Activated CD4-positive, alpha-beta T cell treated with anti-CD3 and anti-CD28 coated beads for 48 hours (primary cell): ENCODE data around the gene DFFA.
A peak's percentile ranks its signal among the peaks of the same experiment; 100 is the strongest.
"Not testable (repeated sequence)": the region's sequence is repeated elsewhere in the genome, so short reads cannot be mapped to it uniquely, and the experiment has no call there.

Source experiments
- DNase-seq: peaks from one replicate; pipeline ENCODE4 v3.0.0-alpha.2; 2020

Gene DFFA

GRCh38 chr1:10457462-10457861 is 14.9 kb downstream of the DFFA start:
- DNase-seq = not testable (repeated sequence)

- no peak for DNase-seq
Observed at GRCh38 chr1:10456661-10457060, 15.7 kb downstream of the DFFA start.

GRCh38 chr1:10456048-10456447 is 16.3 kb downstream of the DFFA start:
- DNase-seq = no peak

DNA sequence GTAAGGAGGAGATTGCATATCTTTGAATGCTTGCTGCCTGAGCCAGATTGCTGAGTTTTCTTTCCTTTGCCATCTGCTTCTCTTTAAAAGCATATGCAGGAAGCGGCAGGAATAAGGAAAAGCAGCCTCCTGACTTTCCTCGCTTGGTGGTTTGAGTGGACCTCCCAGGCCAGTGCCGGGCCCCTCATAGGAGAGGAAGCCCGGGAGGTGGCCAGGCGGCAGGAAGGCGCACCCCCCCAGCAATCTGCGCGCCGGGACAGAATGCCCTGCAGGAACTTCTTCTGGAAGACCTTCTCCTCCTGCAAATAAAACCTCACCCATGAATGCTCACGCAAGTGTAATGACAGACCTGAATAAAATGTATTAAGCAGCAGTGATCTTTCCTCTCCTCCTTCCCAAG is 21.0 kb downstream of the DFFA start:
- DNase-seq = no peak

DNA sequence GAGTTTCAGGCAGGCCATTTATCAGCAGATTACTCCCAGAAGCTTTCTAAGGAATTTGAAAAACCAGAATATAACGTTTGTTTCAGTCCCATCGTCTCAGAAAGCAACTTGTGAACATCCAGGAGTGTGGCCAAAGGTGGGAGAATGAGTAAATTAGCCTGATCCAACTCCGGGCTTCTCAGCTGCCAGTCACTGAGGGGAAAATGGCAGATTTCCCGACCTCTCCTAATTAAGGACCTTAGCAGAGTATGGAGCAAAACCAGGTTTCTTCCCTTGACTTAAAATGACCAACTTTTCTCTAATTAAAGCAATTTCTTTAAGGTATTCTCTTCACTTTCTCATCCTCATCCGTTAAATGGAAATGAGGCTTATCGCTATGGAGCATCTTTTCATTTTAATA is 21.5 kb downstream of the DFFA start:
- DNase-seq = no peak

DNA sequence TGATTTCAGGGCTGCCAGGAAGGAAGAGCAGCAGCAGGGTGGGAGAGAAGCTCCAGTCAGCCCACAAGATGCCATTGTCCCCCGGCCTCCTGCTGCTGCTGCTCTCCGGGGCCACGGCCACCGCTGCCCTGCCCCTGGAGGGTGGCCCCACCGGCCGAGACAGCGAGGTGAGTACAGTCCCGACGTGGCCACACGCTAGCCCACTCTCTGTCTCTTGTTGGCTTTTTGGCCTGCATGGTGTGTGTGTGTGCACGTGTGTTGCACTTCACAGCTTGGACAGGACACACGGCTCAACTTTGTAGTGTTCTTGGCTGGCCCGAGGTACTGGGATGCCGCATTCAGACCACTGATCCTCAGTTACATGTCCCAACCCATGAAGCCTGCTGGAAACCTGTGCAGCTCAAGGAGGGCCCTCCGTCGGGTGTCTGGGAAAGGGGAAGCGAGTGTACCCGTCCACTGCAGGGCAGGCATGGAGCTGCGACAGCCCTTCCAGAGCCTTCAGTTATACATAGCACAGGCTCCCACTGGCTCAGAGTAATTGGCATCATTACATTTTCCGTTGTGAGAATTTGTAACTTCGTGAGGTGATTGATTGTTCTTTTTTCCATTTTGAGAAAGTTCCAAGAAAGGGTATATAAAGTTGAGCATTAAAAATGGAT is 22.0 kb downstream of the DFFA start:
- DNase-seq = no peak

DNA sequence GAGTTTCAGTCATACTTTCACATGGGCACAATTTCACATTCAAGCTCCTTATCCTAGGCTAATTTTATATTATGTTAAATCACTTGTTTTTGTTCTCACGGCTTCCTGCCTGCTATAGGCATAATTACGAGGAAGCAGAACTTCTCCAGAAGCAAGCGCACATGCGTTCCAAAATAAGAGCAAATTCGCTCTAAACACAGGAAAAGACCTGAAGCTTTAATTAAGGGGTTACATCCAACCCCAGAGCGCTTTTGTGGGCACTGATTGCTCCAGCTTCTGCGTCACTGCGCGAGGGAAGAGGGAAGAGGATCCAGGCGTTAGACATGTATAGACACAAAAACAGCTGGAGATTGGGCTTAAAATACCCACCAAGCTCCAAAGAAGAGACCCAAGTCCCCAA is 22.6 kb downstream of the DFFA start, which contains the start of gene CORT:
Gene CORT, plus strand, starts transcription at position 281 of the 400 bp plus-strand sequence. CDS start 193 bp downstream, outside the sequence.
- no peak for DNase-seq

DNA sequence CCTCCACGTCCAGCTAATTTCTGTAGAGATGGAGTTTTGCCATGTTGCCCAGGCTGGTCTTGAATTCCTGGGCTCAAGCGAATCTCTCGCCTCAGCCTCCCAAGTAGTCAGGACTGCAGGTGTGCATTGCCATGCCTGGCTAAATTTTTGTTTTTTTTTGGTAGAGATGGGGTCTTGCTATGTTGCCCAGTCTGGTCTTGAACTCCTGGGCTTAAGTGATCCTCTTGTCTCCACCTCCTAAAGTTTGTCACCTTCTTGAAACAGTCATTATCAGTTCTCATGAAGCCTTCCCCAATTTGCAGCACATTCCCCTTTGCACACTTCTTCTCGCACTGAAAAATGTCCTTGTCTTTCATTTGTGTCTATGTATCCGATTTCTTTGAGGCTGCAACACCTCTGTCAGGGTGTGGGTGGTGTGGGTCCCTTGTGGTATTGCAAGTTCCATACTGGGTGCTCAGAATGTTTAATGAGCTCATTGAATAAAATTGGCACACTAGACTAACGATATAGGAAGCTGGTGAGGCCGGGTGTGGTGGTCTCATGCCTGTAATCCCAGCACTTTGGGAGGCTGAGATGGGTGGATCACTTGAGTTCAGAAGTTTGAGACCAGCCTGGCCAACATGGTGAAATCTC is 25.4 kb downstream of the DFFA start:
- no peak for DNase-seq

- peak; percentile 14 for DNase-seq
Observed at GRCh38 chr1:10444795-10445397, 27.4 kb downstream of the DFFA start.

GRCh38 chr1:10444248-10444647 is 28.1 kb downstream of the DFFA start:
- no peak for DNase-seq

DNA sequence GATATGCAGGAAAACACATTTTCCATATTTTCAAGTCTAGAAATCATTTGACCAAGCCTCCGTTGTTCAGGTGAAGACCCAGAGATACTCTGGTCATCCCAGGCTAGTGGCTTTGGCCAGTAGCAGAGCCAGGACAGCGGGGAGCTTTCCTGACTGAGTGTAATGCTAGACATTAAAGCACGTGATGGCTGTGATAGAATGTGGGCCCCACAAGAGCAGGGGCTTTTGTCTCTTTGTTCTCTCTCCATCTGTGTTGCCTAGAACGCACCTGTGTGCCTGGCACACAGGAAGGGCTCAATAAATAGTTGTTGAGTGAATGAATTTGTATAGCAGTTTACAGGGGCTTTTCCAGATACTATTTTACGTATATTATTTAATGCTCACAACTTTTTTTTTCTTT is 31.5 kb downstream of the DFFA start:
- no peak for DNase-seq

- no peak for DNase-seq
Observed at GRCh38 chr1:10440305-10440704, 32.0 kb downstream of the DFFA start.

- DNase-seq = no peak
Observed at GRCh38 chr1:10438677-10439163, 33.6 kb downstream of the DFFA start.

GRCh38 chr1:10437052-10437451 is 35.3 kb downstream of the DFFA start:
- no peak for DNase-seq

DNA sequence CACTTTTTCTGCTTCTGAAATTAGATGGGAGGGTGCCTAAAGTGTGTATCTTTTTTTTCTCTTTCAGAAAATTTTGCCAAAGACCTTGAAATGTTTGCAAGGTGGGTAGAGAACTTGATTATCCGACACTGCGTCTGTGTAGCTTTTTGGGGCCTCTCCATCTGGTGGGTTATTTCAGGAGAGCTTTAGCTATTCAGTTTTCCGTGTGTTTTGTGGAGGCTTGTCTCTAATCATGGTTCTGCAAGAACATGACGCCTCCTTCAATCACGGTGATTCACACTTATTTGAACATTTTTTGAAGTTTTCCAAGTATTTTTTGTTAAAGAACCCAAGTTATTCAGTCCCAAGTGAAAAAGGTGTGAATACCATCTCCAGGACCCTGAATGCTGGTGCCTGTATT is 37.7 kb downstream of the DFFA start:
- DNase-seq = no peak

GRCh38 chr1:10433790-10434189 is 38.5 kb downstream of the DFFA start:
- no peak for DNase-seq

GRCh38 chr1:10432910-10433700 is 39.2 kb downstream of the DFFA start:
- no peak for DNase-seq

GRCh38 chr1:10431070-10431730 is 41.1 kb downstream of the DFFA start:
- DNase-seq = peak; percentile 31

- peak; percentile 96 for DNase-seq
Observed at GRCh38 chr1:10430216-10431069, 41.9 kb downstream of the DFFA start, which contains the start of gene CENPS. TSS of gene CENPS (plus strand) at chr1:10430433. CDS start at chr1:10430518, 85 bp downstream.

DNA sequence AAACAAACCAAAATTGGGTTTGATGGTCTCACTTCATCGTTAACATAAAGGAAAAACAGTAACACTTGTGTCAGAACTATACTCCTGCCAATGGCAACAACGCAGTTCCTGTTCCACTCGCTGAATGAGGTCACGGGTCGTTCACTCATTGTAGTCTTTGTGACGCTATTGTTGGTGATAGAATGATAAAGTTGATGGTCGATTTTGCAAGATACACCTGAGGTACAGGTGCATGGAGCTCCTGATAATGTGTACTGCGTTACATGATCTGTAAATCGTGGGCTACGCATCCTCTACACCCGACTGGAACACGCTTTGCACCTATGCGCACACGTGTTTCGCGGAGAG is 42.5 kb downstream of the DFFA start:
- peak; percentile 45 for DNase-seq

DNA sequence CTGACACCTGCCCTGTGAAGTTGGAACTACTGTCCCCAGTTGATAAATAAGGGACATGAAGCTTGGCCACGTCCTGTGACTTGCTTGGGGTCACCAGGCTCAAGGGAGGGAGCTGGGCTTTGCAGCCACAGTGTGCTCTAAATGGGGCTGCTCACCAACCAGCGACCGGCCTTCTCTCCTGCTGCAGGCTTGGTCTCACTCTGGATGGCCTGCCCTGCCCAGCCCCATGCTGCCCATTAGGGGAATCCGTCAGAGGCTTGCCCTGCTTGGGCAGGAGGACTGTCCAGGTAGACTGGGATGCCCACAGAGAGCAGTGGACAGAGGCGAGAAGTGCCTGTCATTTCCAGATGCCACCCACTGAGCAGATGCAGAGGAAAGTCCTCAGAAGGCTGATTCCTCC is 43.3 kb downstream of the DFFA start:
- no peak for DNase-seq

GRCh38 chr1:10426535-10426848 is 45.8 kb downstream of the DFFA start:
- not testable (repeated sequence) for DNase-seq
